ENCODE measurements around the gene GTPBP4. TPM values are rescaled to one million over a fixed set of nuclear protein-coding genes. Genes with fewer than 3 reads are reported as not detected.

The GTPBP4 gene
- 24.4 and 42.6 TPM in 2 replicates for total RNA-seq

DNA sequence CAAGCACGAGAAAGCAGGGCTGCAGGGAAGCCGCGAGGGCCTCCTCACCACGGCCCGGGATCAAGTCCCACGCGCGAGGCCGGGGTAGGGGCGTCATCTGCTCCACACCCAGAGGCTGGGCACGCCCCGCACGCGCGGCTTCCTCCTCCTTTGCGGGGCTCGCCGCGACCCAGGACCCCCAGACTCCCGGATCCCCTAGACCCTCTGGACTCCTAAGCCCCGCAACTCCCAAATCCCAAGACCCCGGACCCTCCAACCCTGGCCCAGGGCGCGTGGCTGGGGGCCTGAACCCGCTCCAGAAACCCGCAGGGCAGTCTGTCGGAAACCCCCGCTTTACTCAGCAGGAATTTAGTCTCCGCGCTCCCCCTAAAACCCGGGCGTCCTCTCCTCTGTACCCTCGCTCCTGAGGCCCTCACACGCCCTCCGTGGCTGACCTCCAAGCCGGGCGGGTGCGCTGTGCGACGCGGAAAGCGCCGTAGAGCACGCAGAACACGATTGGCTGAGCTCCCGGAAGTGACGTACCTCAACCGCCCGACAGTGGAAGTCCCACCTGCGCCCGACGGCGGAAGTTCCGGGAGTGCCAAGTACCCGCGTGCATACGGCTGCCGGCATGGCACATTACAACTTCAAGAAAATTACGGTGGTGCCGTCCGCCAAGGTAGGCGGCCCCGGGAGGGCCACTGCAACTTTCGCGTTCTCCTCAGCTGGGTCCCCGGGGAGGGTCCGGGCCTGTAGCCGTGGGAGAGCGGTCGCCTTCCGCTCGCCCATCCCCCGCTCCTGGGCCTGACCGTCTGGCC is at the start of gene GTPBP4:
Gene GTPBP4 (plus strand): TSS at position 565 of the 797 bp plus-strand sequence. CDS start 46 bp downstream, at position 611.

DNA sequence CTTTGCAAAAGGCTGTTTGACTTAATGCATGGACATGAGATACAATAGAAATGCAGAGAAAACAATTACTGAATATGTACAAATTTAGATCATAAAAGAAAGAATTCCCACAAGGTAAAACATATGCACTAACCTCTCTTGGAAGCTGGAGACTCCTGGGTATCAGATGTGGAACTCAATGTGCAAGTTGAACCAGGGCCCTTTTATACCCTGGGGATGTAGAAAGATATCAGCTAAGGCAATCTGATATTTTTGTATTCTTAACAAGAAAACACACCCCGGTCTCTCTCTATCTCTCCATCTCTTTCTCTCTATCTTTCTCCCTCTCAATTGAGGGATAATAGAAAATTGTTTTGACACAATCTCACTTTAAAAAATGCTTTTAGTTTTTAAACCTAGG is 37.4 kb downstream of the GTPBP4 start, which contains the start of gene IDI2:
Gene IDI2 (minus strand): TSS at position 177 of the 400 bp plus-strand sequence. CDS start 1,136 bp downstream, outside the sequence.

DNA sequence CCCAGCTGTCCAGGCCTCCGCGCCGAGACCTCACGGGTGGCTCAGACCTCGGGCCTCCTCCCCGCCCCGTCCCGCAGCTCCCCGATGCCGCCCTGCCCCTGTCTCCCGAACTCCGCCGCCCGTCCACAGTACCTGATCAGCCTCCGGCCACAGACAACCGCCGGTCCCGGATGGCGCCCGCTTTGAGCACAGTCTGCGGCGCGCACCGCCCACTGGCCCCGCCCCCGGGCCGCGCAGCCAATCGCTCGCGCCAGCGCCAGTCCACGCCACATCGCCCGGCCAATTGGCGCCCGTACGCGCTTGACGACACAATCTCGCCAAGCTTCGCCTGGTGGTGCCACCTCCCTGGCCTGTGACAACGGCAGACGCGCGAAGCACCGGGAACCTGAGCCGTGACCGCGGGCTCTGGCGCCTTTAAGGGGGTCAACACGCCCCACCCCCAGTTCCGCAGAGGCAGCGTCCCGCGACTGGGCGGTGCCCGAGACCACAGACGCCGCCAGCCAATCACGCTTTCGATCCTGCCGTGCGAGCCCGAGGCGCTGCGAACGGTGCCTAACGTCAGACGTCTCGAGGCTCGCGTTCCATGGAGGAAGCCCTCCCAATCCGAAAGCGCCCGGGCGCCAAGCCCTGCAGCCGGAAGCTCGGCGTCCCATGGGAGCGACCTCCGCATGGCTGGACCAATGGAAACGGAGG is 60.6 kb downstream of the GTPBP4 start, which contains the start of gene IDI1:
Gene IDI1 (minus strand): TSS at position 388 of the 693 bp plus-strand sequence. CDS start 116 bp downstream, at position 272.

GRCh38 chr10:1056326-1057105 is 68.3 kb downstream of the GTPBP4 start, which contains the start of gene WDR37:
Gene WDR37 (plus strand): TSS chr10:1056385. CDS start chr10:1072156, 15,771 bp downstream.

Other genes starting within 250 kb of the GTPBP4 start
- gene LARP4B, start 56.7 kb upstream of the GTPBP4 start, total RNA-seq: 27.4 and 33.3 TPM in 2 replicates
- not detected in 2 replicates for gene IDI2, start 37.4 kb downstream of the GTPBP4 start, total RNA-seq
- gene IDI1, start 60.7 kb downstream of the GTPBP4 start, total RNA-seq: 117 and 139 TPM in 2 replicates
- 9.3 and 10.6 TPM in 2 replicates for gene WDR37, start 68.0 kb downstream of the GTPBP4 start, total RNA-seq